SW480 (cell line): ENCODE measurements around the gene SH3BGRL2.
"Not testable (repeated sequence)": the region's sequence is repeated elsewhere in the genome, so short reads cannot be mapped to it uniquely, and the experiment has no call there.

Experiments used
- DNase-seq: peaks from one replicate; pipeline ENCODE4 v3.0.0-alpha.2; 2016; ENCODE audit warnings: low spot score

The SH3BGRL2 gene

DNA sequence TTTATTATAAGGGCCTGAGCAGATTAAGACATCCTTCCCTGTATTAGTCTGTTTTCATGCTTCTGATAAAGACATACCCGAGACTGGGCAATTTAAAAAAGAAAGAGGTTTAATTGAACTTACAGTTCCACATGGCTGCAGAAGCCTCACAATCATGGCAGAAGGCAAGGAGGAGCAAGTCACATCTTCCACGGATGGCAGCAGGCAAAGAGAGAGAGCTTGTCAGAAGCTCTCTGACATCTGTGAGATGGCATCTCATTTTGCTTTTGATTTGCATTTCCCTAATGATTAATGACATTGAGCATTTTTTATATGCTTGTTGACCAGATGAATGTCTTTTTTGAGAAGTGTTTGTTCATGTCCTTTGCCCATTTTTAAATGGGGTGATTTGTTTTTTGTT is 114.2 kb downstream of the SH3BGRL2 start:
- DNase-seq = not testable (repeated sequence)

DNA sequence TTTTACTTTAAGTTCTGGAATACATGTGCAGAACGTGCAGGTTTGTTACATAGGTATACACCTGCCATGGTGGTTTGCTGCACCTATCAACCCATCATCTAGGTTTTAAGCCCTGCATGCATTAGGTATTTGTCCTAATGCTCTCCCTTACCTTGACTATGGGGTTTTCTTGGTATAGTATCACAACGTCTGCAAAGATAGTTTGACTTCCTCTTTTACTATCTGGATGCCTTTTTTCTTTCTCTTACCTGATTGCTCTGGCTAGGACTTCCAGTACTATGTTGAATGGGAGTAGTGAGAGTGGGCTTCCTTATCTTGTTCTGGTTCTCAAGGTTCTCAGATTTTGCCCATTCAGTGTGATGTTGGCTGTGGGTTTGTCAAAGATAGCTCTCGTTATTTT is 115.2 kb downstream of the SH3BGRL2 start:
- DNase-seq = not testable (repeated sequence)

DNA sequence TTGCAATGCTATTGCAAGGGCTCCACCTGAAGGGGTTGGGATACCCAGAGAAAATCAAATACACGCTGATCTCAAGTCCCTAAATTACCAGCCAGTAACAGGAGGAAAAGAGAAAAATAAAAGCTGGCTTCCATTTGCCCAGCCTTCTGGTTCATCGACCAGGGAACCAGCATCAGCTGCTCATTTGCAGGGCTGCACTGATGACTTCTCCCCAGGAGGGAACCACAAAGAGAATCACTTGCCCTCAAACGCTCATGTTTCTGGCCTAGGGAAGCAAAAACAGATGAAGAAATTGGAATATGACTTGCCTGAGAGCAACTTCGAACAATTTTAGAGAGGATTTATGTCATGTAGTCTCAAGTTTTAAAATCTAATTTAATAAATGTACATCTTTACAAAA is 119.7 kb downstream of the SH3BGRL2 start:
- no peak for DNase-seq
